Effector memory CD4-positive, alpha-beta T cell (primary cell): ENCODE data around the gene ARHGEF18.
A peak's percentile ranks its signal among the peaks of the same experiment; 100 is the strongest.
"Not testable (repeated sequence)": the region's sequence is repeated elsewhere in the genome, so short reads cannot be mapped to it uniquely, and the experiment has no call there.

ENCODE experiments used
- DNase-seq, 3 donors: peaks; one replicate each; pipeline ENCODE4 v3.0.0-alpha.2; 2020
- H3K27ac ChIP-seq: 2 replicates; pipeline ENCODE4 v1.7.0; 2013; ENCODE audit warnings: mild to moderate bottlenecking, low read length, moderate library complexity; ENCODE audit not compliant: insufficient read depth, poor library complexity, severe bottlenecking
- H3K27me3 ChIP-seq: replicated peaks from 2 replicates; pipeline ENCODE4 v1.7.0; 2013; ENCODE audit warnings: mild to moderate bottlenecking, low read length; ENCODE audit not compliant: insufficient read depth, control insufficient read depth, poor library complexity, severe bottlenecking
- H3K36me3 ChIP-seq: 2 replicates; pipeline ENCODE4 v1.7.0; 2013; ENCODE audit warnings: mild to moderate bottlenecking, low read length, moderate library complexity; ENCODE audit not compliant: control insufficient read depth, insufficient read depth
- H3K4me1 ChIP-seq: 2 replicates; pipeline ENCODE4 v1.7.0; 2013; ENCODE audit warnings: low read length, mild to moderate bottlenecking; ENCODE audit not compliant: control insufficient read depth, insufficient read depth, poor library complexity, severe bottlenecking
- H3K4me3 ChIP-seq: 2 replicates; pipeline ENCODE4 v1.7.0; 2013; ENCODE audit warnings: low read length, low read depth, mild to moderate bottlenecking; ENCODE audit not compliant: insufficient read depth, poor library complexity, severe bottlenecking
- H3K9me3 ChIP-seq: 2 replicates; pipeline ENCODE4 v1.7.0; 2013; ENCODE audit warnings: mild to moderate bottlenecking, low read length, moderate library complexity; ENCODE audit not compliant: control insufficient read depth
- total RNA-seq, 3 donors: gene quantifications; one replicate each; lab custom pipeline; 2026; lab: John Stamatoyannopoulos, UW

The ARHGEF18 gene
- 453 to 593 (median 482) reads per million in 3 donors for total RNA-seq

DNA sequence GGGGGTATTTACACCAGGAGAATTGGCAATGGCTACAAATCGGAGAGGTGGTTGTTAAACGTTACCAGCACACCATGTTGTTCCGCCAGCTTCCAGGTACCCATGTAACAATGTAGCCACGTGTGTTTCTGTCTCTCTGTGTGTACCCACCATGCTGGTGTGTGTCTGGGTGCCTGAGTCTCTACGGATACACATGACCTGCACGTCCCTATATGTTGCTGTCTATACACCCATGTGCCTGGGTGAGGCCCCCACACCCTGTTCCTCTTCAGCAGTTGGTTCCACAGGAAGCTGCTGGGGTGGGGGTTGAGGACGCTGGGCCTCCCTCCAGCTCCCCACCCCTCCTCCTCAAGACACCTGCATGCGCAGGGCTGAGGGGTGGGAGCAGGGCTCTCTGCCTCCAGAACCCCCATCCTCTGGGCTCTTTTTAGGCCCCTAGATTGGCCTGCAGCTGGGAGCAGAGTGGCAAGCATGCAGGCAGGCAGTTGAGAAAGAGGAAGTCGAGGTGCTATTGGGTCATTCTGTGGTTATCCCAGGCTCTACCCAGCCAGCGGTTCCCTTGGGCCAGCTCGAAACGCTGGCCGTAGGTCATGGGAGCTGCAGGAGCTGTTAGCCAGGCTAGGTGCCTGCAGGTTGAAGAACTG lies at the start of gene ARHGEF18:
ARHGEF18 (plus strand) TSS at position 351 of the 644 bp plus-strand sequence. CDS start 13,954 bp downstream, outside the sequence.
- Histone ChIP-seq H3K4me1 (peaks cover 27% of the 10 kb centered on the region), H3K27me3 (no peaks in the 10 kb centered on the region), H3K36me3 (peaks cover 6% of the 10 kb centered on the region), H3K27ac (peak within 1 kb of the TSS; percentile 67), H3K4me3 (peak within 1 kb of the TSS; percentile 71), H3K9me3 (no peaks in the 10 kb centered on the region)
- peak in 1 of 3 donors; percentile 31 for DNase-seq

- H3K4me3 ChIP-seq: no peak overlapping the region
- no peak overlapping the region for H3K27ac ChIP-seq
- no peak for DNase-seq
- H3K9me3 ChIP-seq: no peaks in the 10 kb centered on the region
- no peaks in the 10 kb centered on the region for H3K36me3 ChIP-seq
- H3K27me3 ChIP-seq: peaks cover 6% of the 10 kb centered on the region
- H3K4me1 ChIP-seq: no peaks in the 10 kb centered on the region
Observed at GRCh38 chr19:7301525-7301924, 47.2 kb upstream of the ARHGEF18 start.

DNA sequence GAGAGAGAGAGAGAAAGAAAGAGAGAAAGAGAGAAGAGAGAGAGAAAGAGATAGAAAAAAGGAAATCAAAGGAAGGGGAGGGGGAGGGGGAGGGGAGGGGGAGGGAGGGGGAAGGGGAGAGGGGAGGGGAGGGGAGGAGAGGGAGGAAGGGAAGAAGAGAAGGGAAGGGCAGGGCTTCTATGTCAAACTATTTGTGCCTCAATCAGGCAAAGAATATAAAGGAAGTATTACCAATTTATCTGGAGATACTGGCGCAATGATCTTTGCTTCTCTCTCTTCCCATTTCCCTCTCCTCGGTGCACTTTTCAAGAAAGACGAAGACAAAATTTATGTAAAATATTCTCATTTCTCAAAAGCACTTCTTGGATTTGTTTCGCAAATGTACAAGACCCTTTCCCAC lies 45.3 kb upstream of the ARHGEF18 start:
- H3K36me3 ChIP-seq: no peaks in the 10 kb centered on the region
- peaks cover 3% of the 10 kb centered on the region for H3K27me3 ChIP-seq
- DNase-seq: no peak
- no peak overlapping the region for H3K4me3 ChIP-seq
- H3K27ac ChIP-seq: no peak overlapping the region
- H3K9me3 ChIP-seq: no peaks in the 10 kb centered on the region
- no peaks in the 10 kb centered on the region for H3K4me1 ChIP-seq

GRCh38 chr19:7304200-7304599 lies 44.5 kb upstream of the ARHGEF18 start:
- no peak overlapping the region for H3K4me3 ChIP-seq
- H3K4me1 ChIP-seq: no peaks in the 10 kb centered on the region
- H3K27me3 ChIP-seq: no peaks in the 10 kb centered on the region
- no peaks in the 10 kb centered on the region for H3K9me3 ChIP-seq
- DNase-seq: no peak
- H3K27ac ChIP-seq: no peak overlapping the region
- H3K36me3 ChIP-seq: no peaks in the 10 kb centered on the region

DNA sequence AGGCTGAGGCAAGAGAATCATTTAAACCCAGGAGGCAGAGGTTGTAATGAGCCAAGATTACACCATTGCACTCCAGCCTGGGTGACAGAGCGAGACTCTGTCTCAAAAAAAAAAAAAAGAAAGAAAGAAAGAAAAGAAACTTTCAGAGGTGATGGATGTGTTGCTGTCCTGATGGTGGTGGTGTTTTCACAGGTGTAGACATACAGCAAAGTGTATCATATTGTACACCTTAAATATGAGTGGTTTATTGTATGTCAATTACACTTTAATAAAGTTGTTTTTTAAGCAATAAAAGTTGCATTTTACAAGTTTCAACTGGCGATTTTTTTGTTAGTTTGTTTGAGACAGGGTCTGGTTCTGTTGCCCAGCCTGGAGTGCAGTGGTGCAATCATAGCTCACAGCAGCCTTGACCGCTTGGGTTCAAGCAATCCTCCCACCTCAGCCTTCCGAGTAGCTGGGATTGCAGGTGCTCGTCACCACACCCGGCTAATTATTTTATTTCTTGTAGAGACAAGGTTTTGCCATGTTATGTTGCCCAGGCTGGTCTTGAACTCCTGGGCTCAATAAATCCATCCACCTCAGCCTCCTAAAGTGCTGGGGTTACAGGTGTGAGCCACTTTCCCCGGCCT lies 41.0 kb upstream of the ARHGEF18 start:
- DNase-seq: no peak
- no peak overlapping the region for H3K27ac ChIP-seq
- no peaks in the 10 kb centered on the region for H3K9me3 ChIP-seq
- H3K36me3 ChIP-seq: no peaks in the 10 kb centered on the region
- no peak overlapping the region for H3K4me3 ChIP-seq
- no peaks in the 10 kb centered on the region for H3K27me3 ChIP-seq
- H3K4me1 ChIP-seq: no peaks in the 10 kb centered on the region

DNA sequence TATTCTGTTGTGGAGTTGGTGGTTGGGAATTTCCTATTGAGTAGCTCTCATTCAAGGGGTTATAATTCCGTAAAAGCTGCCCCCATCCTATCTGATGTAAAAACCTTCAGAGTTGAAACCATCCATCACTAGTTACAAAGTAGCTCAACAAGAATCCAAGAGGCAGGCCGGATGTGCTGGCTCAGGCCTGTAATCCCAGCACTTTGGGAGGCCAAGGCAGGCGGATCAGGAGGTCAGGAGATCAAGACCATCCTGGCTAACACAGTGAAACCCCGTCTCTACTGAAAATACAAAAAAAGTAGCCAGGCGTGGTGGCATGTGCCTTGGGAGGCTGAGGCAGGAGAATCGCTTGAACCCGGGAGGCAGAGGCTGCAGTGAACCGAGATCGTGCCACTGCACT lies 40.4 kb upstream of the ARHGEF18 start:
- not testable (repeated sequence) for H3K4me1 ChIP-seq, DNase-seq, H3K36me3 ChIP-seq, H3K27ac ChIP-seq, H3K9me3 ChIP-seq, H3K4me3 ChIP-seq, H3K27me3 ChIP-seq

GRCh38 chr19:7311911-7312310 lies 36.8 kb upstream of the ARHGEF18 start:
- H3K27ac ChIP-seq: no peak overlapping the region
- no peaks in the 10 kb centered on the region for H3K4me1 ChIP-seq
- H3K36me3 ChIP-seq: no peaks in the 10 kb centered on the region
- no peaks in the 10 kb centered on the region for H3K9me3 ChIP-seq
- no peak for DNase-seq
- no peak overlapping the region for H3K4me3 ChIP-seq
- H3K27me3 ChIP-seq: no peaks in the 10 kb centered on the region

DNA sequence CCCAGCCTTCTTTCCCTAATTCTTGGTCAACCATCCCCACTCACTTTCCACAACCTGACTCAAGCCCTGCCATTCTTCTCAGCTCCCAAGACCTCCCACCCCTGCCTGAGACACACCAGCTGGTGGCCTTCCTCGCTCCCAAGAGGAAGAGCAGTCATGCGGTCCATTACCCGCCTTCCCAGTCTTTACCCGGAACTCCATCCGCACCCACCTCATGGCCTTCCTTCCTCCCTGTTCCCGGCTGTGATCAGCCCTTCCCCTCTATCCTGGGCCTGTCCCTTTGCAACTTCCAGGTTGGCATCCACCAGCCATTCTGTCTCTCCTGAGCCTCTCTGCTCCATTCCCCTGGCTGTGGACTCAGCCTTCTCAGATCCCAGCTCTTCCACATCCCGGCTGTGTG lies 35.9 kb upstream of the ARHGEF18 start:
- no peak for DNase-seq
- no peak overlapping the region for H3K27ac ChIP-seq
- no peaks in the 10 kb centered on the region for H3K4me1 ChIP-seq
- no peaks in the 10 kb centered on the region for H3K27me3 ChIP-seq
- no peaks in the 10 kb centered on the region for H3K9me3 ChIP-seq
- no peaks in the 10 kb centered on the region for H3K36me3 ChIP-seq
- H3K4me3 ChIP-seq: no peak overlapping the region

- no peak overlapping the region for H3K4me3 ChIP-seq
- H3K4me1 ChIP-seq: no peaks in the 10 kb centered on the region
- no peaks in the 10 kb centered on the region for H3K9me3 ChIP-seq
- H3K27ac ChIP-seq: no peak overlapping the region
- DNase-seq: no peak
- no peaks in the 10 kb centered on the region for H3K36me3 ChIP-seq
- no peaks in the 10 kb centered on the region for H3K27me3 ChIP-seq
Observed at GRCh38 chr19:7318176-7318575, 30.6 kb upstream of the ARHGEF18 start.

DNA sequence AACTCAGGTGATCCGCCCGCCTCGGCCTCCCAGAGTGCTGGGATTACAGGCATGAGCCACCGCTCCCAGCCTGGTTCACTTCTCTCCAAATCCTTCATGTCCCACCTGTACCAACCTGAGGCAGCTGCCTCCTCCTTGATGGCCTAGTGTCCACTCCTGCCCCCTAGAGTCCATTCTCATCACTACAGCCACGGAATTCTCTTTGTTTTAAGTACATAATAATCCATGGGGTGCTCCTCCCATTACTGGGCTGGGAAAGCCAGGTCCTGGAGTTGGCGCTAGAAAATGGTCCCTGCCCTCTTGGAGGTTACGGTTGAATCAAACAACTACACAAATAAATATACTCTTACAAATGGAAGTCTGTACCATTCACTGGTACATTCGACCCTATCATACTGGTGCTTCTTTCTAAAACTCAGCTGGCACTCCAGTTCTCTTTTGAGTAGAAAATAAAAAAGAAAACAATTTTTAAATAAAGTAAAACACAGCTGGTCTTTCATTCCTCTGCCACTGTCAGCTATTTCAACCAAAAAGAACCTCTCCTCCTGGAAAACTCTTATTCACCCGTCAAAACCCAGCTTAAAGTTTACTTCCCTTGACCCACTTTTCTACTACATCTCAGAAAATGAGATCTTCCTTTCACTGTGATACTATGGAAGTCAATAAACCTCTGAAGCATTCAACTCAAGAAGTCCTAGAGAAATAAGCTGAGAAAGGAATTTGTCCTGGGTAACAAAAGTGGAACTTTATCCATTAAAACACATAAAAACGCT lies 22.4 kb upstream of the ARHGEF18 start:
- no peaks in the 10 kb centered on the region for H3K36me3 ChIP-seq
- no peak overlapping the region for H3K27ac ChIP-seq
- peak in 1 of 3 donors; percentile 15 for DNase-seq
- no peaks in the 10 kb centered on the region for H3K9me3 ChIP-seq
- H3K4me3 ChIP-seq: no peak overlapping the region
- no peaks in the 10 kb centered on the region for H3K4me1 ChIP-seq
- no peaks in the 10 kb centered on the region for H3K27me3 ChIP-seq
